HEK293 (cell line): Measurements from ENCODE around the gene PGS1.

ENCODE experiments used
- CTCF ChIA-PET: fragments of 350-600 bp; formaldehyde crosslinking; extraction: SDS; loops from one replicate; lab custom pipeline; 2021; ENCODE audit warnings: antibody characterized with exemption; lab: Yijun Ruan, JAX
- POLR2A ChIA-PET: fragments of 300-600 bp; formaldehyde crosslinking; extraction: SDS; loops from one replicate; lab custom pipeline; 2020; ENCODE audit warnings: antibody characterized with exemption, inconsistent platforms; lab: Yijun Ruan, JAX
- H3K27ac ChIP-seq: fragments of 200-500 bp; sonication (Bioruptor generic); 2 replicates; pipeline ENCODE4 v1.5.1; 2014; ENCODE audit warnings: low read depth, low read length, control low read depth, inconsistent platforms; ENCODE audit errors: extremely low read depth
- H3K36me3 ChIP-seq, 2 experiments: fragments of 200-500 bp in 1 of 2; sonication (Bioruptor generic) in 1 of 2; 1 replicate in 1 of 2; 2 replicates in 1 of 2; pipeline ENCODE4 v1.5.1; 2014 to 2017; ENCODE audit warnings: inconsistent platforms in 2 of 2, low read length in 2 of 2; ENCODE audit not compliant: control insufficient read depth in 2 of 2, insufficient read depth in 1 of 2
- H3K4me1 ChIP-seq: fragments of 200-500 bp; sonication (Bioruptor generic); 2 replicates; pipeline ENCODE4 v1.5.1; 2014; ENCODE audit warnings: mild to moderate bottlenecking, low read length, inconsistent platforms; ENCODE audit not compliant: control insufficient read depth, insufficient read depth
- H3K4me3 ChIP-seq: 2 replicates; pipeline ENCODE4 v1.5.1; 2011; ENCODE audit warnings: low read depth, mild to moderate bottlenecking, control low read depth, low read length, moderate library complexity
- H3K9me3 ChIP-seq: fragments of 200-500 bp; sonication (Bioruptor generic); 2 replicates; pipeline ENCODE4 v1.5.1; 2014; ENCODE audit warnings: low read depth, low read length, inconsistent platforms; ENCODE audit not compliant: control insufficient read depth, insufficient read depth
- BCL11B ChIP-seq: fragments of 450-650 bp; formaldehyde crosslinking; IDR thresholded peaks from 2 replicates; pipeline ENCODE4 v1.5.1; 2016; ENCODE audit warnings: low read depth, missing biosample characterization, missing genetic modification characterization
- GLI4 ChIP-seq: fragments of 450-650 bp; formaldehyde crosslinking; IDR thresholded peaks from 2 replicates; pipeline ENCODE4 v1.5.1; 2016; ENCODE audit warnings: missing biosample characterization, missing genetic modification characterization
- KLF9 ChIP-seq: fragments of 450-650 bp; formaldehyde crosslinking; IDR thresholded peaks from 2 replicates; pipeline ENCODE4 v1.5.1; 2016; ENCODE audit warnings: missing biosample characterization, missing genetic modification characterization, low read depth
- MEIS1 ChIP-seq: sonication (generic); formaldehyde crosslinking; IDR thresholded peaks from 2 replicates; pipeline ENCODE4 v1.8.1; 2022; ENCODE audit warnings: missing genetic modification reagents, mild to moderate bottlenecking, borderline replicate concordance
- PRDM1 ChIP-seq: fragments of 450-650 bp; formaldehyde crosslinking; IDR thresholded peaks from 2 replicates; pipeline ENCODE4; 2016; ENCODE audit warnings: missing biosample characterization, missing genetic modification characterization
- SP3 ChIP-seq: fragments of 450-650 bp; formaldehyde crosslinking; IDR thresholded peaks from 2 replicates; pipeline ENCODE4 v1.5.1; 2016; ENCODE audit warnings: missing biosample characterization, missing genetic modification characterization
- TCF7L2 ChIP-seq: IDR thresholded peaks from 2 replicates; pipeline ENCODE4 v1.6.1; 2011; ENCODE audit warnings: low read depth, mild to moderate bottlenecking, inconsistent platforms, low read length, moderate library complexity, borderline replicate concordance
- ZFP41 ChIP-seq: fragments of 450-650 bp; formaldehyde crosslinking; IDR thresholded peaks from 2 replicates; pipeline ENCODE4 v1.5.1; 2016; ENCODE audit warnings: missing biosample characterization, missing genetic modification characterization, borderline replicate concordance
- ZNF174 ChIP-seq: fragments of 450-650 bp; formaldehyde crosslinking; IDR thresholded peaks from 2 replicates; pipeline ENCODE4 v1.5.0; 2017; ENCODE audit warnings: missing biosample characterization, mild to moderate bottlenecking, missing genetic modification characterization
- ZNF24 ChIP-seq: fragments of 450-650 bp; formaldehyde crosslinking; IDR thresholded peaks from 2 replicates; pipeline ENCODE4 v1.5.1; 2016; ENCODE audit warnings: missing biosample characterization, missing genetic modification characterization
- ZNF529 ChIP-seq: fragments of 450-650 bp; formaldehyde crosslinking; IDR thresholded peaks from 2 replicates; pipeline ENCODE4 v1.5.1; 2017; ENCODE audit warnings: missing genetic modification characterization, missing biosample characterization; ENCODE audit not compliant: insufficient replicate concordance
- ZNF544 ChIP-seq: fragments of 450-650 bp; formaldehyde crosslinking; IDR thresholded peaks from 2 replicates; pipeline ENCODE4 v1.5.0; 2017; ENCODE audit warnings: missing biosample characterization, missing genetic modification characterization
- ZNF596 ChIP-seq: fragments of 450-650 bp; IDR thresholded peaks from 2 replicates; pipeline ENCODE4 v1.5.0; 2018; ENCODE audit warnings: missing biosample characterization, mild to moderate bottlenecking, missing genetic modification characterization, moderate library complexity
- ZNF623 ChIP-seq: fragments of 450-650 bp; formaldehyde crosslinking; IDR thresholded peaks from 2 replicates; pipeline ENCODE4 v1.5.1; 2016; ENCODE audit warnings: missing biosample characterization, missing genetic modification characterization
- ZNF76 ChIP-seq: fragments of 450-650 bp; formaldehyde crosslinking; IDR thresholded peaks from 2 replicates; pipeline ENCODE4; 2016; ENCODE audit warnings: low read depth, missing biosample characterization, missing genetic modification characterization, borderline replicate concordance
- ZNF776 ChIP-seq: fragments of 450-650 bp; formaldehyde crosslinking; IDR thresholded peaks from 2 replicates; pipeline ENCODE4 v1.5.0; 2017; ENCODE audit warnings: missing biosample characterization, missing genetic modification characterization, borderline replicate concordance
- TF ChIP-seq, protein P1 (sequence below): fragments of 450-650 bp; formaldehyde crosslinking; IDR thresholded peaks from 2 replicates; pipeline ENCODE4 v1.5.1; 2016; ENCODE audit warnings: missing biosample characterization, missing genetic modification characterization
- TF ChIP-seq, protein P2 (sequence below): fragments of 450-650 bp; formaldehyde crosslinking; IDR thresholded peaks from 2 replicates; pipeline ENCODE4 v1.5.1; 2017; ENCODE audit warnings: missing biosample characterization, missing genetic modification characterization
- TF ChIP-seq, protein P3 (sequence below): fragments of 450-650 bp; formaldehyde crosslinking; IDR thresholded peaks from 2 replicates; pipeline ENCODE4 v1.5.1; 2016; ENCODE audit warnings: missing biosample characterization, missing genetic modification characterization, low read depth
- TF ChIP-seq, protein P4 (sequence below): IDR thresholded peaks from 2 replicates; pipeline ENCODE4 v1.6.1; 2011; ENCODE audit warnings: mild to moderate bottlenecking, low read depth, low read length, borderline replicate concordance
- TF ChIP-seq, protein P5 (sequence below): fragments of 450-650 bp; formaldehyde crosslinking; IDR thresholded peaks from 2 replicates; pipeline ENCODE4 v1.5.1; 2016; ENCODE audit warnings: missing biosample characterization, missing genetic modification characterization
- TF ChIP-seq, protein P6 (sequence below): fragments of 450-650 bp; formaldehyde crosslinking; IDR thresholded peaks from 2 replicates; pipeline ENCODE4 v1.5.1; 2016; ENCODE audit warnings: missing biosample characterization, missing genetic modification characterization

Gene PGS1

DNA sequence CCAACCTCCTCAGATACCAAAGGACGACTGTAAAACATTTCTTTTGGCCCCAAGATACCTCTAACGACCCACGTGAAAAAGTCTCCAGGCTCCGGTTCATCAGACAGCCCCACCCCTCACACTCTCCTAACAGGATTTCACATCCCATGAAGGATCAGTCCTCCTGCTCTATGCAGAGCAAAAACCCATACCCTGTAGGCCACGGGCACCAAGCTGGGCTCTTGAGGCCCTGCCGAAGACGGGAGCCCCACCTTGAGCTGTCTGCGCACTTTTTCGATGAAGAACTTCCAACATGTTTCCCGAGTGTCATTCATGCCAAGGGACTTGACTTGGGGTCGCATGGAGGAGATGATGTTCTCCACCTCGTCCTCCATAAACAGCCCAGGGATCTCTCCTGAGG, 89.9 kb downstream of the PGS1 start:
- H3K4me1 ChIP-seq = no peaks in the 10 kb centered on the region
- POLR2A ChIA-PET = no interaction called here
- CTCF ChIA-PET = no interaction called here
- H3K4me3 ChIP-seq = no peak overlapping the region
- no peak overlapping the region for H3K27ac ChIP-seq
- TF ChIP-seq, protein P1, sequence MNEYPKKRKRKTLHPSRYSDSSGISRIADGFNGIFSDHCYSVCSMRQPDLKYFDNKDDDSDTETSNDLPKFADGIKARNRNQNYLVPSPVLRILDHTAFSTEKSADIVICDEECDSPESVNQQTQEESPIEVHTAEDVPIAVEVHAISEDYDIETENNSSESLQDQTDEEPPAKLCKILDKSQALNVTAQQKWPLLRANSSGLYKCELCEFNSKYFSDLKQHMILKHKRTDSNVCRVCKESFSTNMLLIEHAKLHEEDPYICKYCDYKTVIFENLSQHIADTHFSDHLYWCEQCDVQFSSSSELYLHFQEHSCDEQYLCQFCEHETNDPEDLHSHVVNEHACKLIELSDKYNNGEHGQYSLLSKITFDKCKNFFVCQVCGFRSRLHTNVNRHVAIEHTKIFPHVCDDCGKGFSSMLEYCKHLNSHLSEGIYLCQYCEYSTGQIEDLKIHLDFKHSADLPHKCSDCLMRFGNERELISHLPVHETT (tag by site-specific recombination) = no peak
- no peak for TF ChIP-seq ZNF776 (tag by site-specific recombination)
- no peak for TF ChIP-seq ZNF529 (tag by site-specific recombination)
- no peak for TF ChIP-seq SP3 (tag by site-specific recombination)
- TF ChIP-seq BCL11B = no peak
- TF ChIP-seq, protein P2, sequence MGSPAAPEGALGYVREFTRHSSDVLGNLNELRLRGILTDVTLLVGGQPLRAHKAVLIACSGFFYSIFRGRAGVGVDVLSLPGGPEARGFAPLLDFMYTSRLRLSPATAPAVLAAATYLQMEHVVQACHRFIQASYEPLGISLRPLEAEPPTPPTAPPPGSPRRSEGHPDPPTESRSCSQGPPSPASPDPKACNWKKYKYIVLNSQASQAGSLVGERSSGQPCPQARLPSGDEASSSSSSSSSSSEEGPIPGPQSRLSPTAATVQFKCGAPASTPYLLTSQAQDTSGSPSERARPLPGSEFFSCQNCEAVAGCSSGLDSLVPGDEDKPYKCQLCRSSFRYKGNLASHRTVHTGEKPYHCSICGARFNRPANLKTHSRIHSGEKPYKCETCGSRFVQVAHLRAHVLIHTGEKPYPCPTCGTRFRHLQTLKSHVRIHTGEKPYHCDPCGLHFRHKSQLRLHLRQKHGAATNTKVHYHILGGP = no peak
- TF ChIP-seq, protein P3, sequence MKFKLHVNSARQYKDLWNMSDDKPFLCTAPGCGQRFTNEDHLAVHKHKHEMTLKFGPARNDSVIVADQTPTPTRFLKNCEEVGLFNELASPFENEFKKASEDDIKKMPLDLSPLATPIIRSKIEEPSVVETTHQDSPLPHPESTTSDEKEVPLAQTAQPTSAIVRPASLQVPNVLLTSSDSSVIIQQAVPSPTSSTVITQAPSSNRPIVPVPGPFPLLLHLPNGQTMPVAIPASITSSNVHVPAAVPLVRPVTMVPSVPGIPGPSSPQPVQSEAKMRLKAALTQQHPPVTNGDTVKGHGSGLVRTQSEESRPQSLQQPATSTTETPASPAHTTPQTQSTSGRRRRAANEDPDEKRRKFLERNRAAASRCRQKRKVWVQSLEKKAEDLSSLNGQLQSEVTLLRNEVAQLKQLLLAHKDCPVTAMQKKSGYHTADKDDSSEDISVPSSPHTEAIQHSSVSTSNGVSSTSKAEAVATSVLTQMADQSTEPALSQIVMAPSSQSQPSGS (tag by site-specific recombination) = no peak
- no peak for TF ChIP-seq ZFP41 (tag by site-specific recombination)
- TF ChIP-seq, protein P4, sequence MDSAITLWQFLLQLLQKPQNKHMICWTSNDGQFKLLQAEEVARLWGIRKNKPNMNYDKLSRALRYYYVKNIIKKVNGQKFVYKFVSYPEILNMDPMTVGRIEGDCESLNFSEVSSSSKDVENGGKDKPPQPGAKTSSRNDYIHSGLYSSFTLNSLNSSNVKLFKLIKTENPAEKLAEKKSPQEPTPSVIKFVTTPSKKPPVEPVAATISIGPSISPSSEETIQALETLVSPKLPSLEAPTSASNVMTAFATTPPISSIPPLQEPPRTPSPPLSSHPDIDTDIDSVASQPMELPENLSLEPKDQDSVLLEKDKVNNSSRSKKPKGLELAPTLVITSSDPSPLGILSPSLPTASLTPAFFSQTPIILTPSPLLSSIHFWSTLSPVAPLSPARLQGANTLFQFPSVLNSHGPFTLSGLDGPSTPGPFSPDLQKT = no peak
- TF ChIP-seq, protein P5, sequence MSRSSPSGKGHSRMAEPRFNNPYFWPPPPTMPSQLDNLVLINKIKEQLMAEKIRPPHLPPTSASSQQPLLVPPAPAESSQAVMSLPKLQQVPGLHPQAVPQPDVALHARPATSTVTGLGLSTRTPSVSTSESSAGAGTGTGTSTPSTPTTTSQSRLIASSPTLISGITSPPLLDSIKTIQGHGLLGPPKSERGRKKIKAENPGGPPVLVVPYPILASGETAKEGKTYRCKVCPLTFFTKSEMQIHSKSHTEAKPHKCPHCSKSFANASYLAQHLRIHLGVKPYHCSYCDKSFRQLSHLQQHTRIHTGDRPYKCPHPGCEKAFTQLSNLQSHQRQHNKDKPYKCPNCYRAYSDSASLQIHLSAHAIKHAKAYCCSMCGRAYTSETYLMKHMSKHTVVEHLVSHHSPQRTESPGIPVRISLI (tag by site-specific recombination) = no peak
- TF ChIP-seq MEIS1 (CRISPR knock-in tag) = no peak
- no peak for TF ChIP-seq ZNF76 (tag by site-specific recombination)
- no peak for TF ChIP-seq ZNF623 (tag by site-specific recombination)
- TF ChIP-seq ZNF544 (tag by site-specific recombination) = no peak
- TF ChIP-seq, protein P6, sequence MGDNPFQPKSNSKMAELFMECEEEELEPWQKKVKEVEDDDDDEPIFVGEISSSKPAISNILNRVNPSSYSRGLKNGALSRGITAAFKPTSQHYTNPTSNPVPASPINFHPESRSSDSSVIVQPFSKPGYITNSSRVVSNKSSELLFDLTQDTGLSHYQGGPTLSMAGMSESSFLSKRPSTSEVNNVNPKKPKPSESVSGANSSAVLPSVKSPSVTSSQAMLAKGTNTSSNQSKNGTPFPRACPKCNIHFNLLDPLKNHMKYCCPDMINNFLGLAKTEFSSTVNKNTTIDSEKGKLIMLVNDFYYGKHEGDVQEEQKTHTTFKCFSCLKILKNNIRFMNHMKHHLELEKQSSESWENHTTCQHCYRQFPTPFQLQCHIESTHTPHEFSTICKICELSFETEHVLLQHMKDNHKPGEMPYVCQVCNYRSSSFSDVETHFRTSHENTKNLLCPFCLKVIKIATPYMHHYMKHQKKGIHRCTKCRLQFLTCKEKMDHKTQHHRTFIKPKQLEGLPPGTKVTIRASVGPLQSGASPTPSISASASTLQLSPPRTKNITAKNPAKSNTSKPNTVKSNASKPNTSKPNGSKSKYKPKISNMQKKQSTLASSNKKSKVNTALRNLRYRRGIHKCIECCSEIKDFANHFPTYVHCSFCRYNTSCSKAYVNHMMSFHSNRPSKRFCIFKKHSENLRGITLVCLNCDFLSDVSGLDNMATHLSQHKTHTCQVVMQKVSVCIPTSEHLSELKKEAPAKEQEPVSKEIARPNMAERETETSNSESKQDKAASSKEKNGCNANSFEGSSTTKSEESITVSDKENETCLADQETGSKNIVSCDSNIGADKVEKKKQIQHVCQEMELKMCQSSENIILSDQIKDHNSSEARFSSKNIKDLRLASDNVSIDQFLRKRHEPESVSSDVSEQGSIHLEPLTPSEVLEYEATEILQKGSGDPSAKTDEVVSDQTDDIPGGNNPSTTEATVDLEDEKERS = no peak
- no peaks in the 10 kb centered on the region for H3K36me3 ChIP-seq
- no peaks in the 10 kb centered on the region for H3K9me3 ChIP-seq

DNA sequence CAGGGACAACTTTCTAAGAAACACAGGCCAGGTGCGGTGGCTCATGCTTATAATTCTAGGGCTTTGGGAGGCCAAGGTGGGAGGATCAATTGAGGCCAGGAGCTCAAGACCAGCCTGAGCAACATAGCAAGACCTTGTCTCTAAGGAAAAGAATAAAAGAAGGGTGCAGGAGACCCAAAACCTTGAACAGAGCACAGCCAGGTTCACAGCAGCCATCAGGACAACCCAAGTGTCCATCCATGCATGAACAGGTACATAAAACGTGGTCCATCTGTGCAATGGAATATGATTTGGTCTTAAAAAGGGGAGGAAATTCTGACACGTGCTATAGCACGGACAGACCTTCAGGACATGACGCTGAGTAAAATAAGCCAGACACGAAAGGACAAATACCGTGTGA, 91.0 kb downstream of the PGS1 start:
- POLR2A ChIA-PET = no interaction called here
- Histone ChIP-seq H3K27ac (no peak overlapping the region), H3K4me3 (no peak overlapping the region), H3K4me1 (no peaks in the 10 kb centered on the region), H3K36me3 (no peaks in the 10 kb centered on the region), H3K9me3 (no peaks in the 10 kb centered on the region)
- CTCF ChIA-PET = interaction anchor here (0.7 to 2.6 kb wide), 2 partner anchors 24 to 136 kb away, joined by 3 to 10 read pairs; no protein-coding TSS in a partner anchor
- TF ChIP-seq PRDM1 (tag by site-specific recombination) (no peak), KLF9 (no peak), GLI4 (tag by site-specific recombination) (no peak), TCF7L2 (no peak), ZNF24 (tag by site-specific recombination) (no peak), ZNF596 (tag by site-specific recombination) (no peak), ZNF174 (tag by site-specific recombination) (no peak)
- TF ChIP-seq, protein P6 = no peak
